ENCODE results near the gene COL2A1.

Gene COL2A1

GRCh38 chr12:47988073-47989022 is 15.9 kb downstream of the COL2A1 start:
- FAIRE-seq, result no peak

DNA sequence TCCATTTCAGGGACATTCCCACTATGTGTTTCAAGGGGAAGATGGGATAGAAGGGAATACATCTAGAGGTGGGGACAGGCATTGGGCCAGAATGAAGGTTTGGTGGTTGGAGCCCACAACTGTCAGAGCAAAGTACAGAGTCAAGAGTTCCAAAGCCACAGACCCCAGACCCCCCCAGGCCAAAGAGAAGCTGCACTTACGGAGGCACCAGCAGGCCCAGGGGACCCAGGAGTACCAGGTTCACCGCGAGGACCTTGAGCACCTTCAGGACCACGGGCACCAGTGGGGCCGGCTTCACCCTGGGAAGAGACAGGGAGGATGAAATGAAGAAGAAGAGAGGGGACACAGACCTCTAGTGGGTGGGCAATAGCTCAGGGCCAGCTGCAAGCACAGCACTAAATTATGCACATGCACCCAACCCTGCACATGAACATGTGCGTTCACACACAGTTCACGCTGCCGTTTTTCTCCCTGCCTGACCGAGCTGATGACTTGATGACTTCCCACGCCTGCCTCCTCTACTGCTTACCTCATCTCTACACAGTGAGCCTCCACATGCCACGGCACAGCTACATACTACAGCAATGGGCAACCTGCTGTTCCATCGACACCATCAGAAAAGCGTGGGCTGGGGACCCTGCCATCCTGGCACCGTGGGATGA is 16.7 kb downstream of the COL2A1 start:
- no peak for FAIRE-seq

DNA sequence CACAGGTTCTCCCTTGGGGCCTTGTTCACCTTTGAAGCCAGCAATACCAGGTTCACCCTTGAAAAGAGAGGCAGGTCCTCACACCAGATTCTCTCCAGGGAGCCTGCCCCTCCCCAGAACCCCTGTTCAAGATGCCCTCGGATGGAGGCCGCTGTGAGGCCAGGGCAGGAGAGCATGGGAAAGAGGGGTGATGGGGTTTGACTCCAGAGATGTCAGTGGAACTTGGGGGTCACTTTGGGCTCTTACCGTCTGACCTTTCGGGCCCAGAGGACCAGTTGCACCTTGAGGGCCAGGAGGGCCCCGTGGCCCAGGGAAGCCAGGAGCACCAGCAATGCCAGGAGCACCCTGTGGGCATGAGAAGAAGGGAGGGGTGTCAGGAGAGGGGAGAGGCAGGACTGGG is 17.4 kb downstream of the COL2A1 start:
- no peak for FAIRE-seq

DNA sequence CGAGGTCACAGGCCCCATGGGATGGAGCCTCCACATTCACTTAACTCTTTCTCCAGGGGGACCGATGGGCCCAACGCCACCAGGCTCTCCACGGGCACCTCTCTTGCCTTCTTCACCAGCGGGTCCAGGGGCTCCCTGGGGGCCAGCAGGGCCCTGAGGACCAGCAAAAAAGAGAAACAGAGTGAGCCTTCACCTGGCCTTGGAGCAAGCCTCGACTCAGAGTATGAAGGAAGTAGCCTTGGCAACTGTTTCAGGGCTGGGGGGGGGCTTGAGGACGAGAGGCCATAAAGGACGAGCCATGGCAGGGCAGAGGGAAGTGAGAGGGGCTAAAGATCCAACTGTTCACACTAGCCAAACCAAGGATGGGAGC is 18.0 kb downstream of the COL2A1 start:
- no peak for FAIRE-seq

GRCh38 chr12:47985596-47986290 is 18.5 kb downstream of the COL2A1 start:
- no peak for FAIRE-seq

GRCh38 chr12:47984331-47984801 is 19.9 kb downstream of the COL2A1 start:
- FAIRE-seq, result no peak

DNA sequence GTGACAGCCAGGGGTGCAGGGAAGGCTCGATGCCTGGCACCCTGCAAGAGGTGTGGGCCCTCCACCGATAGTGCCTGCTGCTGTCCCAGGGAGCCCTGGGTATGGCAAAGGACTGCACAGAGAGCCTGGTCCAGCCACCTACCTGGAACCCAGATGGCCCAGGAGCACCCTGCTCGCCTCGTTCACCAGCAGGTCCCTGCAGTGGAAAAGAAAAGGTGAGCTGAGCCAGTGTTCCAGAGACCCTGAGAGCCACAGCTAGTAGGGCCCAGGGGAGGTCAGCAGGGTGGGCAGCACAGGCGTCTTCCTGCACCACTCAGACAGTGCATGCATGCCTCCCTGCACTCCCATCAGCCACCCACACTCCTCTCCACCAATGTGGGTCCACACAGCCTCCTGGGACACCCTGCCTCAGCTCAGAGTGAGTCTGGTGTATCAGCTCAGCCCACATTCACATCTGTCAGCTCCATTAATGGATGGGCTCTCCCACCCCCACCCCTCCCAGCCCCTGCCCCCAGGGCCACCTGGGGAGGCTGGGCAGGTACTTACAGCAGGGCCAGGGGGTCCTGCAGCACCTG is 20.6 kb downstream of the COL2A1 start:
- no peak for FAIRE-seq

DNA sequence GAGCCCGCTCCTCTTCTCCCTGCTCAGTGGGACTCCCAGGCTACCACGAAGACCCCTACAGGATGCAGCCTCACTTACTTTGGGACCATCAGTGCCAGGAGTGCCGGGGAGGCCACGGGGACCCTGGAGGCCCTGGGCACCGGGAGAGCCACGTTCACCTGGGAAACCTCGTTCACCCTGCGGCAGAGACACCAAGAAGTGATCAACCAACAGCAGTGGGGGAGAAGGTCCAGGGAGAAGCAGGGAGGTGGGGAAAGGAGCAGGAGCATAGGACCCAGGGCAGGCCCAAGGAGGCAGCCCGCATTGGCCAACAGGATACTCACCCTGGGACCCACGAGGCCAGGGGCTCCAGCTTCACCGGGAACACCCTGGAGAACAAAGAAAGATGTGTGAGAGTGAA is 21.5 kb downstream of the COL2A1 start:
- no peak for FAIRE-seq

DNA sequence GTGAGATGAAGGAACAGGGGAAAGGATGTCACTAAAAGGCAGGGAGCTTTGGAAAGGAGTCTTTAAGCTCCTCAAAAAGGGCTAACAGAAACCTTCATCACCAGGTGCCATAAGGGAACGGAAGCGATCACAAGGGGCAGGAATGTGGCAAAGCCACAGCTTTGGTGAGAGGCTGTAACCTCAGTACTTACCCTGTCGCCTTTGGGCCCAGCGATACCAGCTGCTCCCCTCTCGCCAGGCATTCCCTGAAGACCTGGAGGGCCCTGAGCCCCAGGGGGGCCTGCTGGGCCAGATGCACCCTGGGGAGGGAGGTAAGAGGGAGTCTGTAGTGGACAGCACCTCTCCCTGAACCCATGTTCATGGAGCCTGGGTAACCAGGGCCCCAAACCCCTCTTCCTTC is 22.0 kb downstream of the COL2A1 start:
- no peak for FAIRE-seq

GRCh38 chr12:47981496-47982260 is 22.6 kb downstream of the COL2A1 start:
- FAIRE-seq, result no peak

DNA sequence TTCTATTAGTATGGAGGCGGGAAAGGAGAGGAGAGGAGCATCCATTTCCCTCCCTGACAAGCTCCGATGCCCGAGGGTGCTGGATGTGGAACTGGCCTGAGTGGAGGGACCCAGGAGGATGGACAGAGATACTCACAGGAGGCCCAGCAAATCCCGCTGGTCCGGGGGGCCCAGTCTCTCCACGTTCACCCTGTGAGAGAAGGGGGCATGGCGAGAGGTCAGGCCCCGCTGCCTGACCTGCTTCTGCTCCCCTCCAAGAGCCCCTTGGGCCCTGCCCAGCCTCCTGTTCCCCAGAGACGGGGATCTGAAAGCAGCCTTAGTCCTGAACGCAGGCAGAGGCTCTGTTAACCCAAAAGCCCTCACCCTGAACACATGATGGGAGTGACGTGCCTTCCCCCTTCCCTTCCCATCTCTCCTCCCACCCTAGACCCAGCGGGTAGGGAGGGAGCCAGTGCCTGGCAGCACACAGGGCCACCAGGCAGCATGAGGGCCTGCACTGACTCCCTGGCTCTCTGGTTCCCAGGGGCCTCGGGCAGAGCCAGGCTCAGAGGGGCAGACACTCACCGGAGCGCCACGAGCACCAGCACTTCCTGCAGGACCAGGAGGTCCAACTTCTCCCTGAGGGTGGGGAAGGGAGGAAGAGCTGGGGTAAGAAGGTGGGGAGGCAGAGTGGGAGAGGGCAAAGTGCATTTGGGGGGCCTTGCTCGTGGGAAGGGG is 23.3 kb downstream of the COL2A1 start:
- FAIRE-seq, result no peak

GRCh38 chr12:47980197-47980596 is 24.1 kb downstream of the COL2A1 start:
- no peak for FAIRE-seq

GRCh38 chr12:47979686-47980085 is 24.6 kb downstream of the COL2A1 start:
- FAIRE-seq, result no peak

DNA sequence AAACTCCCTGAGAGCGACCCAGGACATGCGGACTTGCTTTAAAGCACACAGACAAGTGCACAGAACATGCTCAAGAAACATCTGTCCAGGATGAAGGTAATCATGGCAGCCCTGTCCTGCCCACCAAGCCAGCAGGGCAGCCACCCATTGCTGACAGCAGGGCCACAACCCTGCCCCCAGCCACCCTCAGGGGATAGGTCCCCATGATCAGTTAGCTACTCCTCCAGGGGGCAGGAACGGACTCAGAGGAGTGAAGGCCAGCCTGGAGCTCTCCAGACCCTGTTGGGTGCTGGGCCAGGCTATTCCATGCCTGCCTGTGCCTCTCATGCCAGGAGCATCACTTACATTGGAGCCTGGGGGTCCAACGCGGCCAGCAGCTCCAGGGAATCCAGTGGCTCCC is 25.1 kb downstream of the COL2A1 start:
- no peak for FAIRE-seq

DNA sequence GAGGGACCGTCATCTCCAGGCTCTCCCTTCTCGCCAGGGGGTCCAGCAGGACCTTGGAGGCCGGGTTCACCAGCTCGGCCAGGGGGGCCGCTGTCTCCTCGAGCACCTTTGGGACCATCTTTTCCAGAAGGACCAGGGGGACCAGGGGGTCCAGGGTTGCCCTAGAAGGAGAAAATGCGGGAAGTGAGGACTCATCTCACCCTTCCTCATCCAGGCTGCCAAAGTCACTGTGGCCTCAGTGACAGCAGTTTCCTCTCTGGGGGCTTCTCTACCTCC is 25.7 kb downstream of the COL2A1 start:
- no peak for FAIRE-seq

DNA sequence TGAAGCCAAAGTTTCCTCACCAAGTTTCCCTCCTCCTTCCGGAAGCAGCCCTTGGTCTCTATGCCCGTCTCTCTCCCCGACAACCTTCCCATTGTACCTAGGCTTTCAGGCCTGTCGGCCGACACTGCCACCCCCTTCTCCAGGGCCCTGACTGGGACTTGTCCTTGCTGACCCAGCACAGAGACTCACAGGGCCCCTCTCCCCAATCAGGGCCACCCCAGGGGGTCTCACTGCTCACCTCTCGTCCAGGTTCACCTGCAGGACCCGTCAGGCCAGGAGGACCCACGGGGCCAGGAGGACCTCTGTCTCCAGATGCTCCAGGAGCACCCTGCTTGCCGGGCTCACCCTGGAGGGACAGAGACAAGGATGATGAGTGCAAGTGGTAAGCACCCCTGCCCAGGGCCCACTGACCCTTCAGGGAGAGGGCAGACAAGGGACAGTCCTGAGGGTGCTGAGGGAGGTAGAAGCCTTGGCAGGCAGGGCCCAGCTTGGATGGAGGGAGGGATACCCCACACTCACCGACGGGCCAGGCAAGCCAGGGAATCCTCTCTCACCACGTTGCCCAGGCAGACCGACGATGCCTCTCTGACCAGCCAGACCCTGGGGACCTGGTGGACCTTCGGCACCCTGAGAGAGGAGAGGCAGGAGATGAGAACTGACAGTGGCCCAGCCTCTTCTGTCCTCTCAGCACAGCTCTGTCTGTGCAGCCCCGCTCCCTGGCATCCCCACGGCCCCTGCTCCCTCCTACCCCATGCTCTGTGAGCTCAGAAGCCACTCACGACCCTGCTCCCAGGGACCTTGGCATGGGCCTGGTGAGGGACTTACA is 26.3 kb downstream of the COL2A1 start:
- FAIRE-seq, result no peak

GRCh38 chr12:47977046-47977771 is 27.1 kb downstream of the COL2A1 start:
- FAIRE-seq, result no peak

- FAIRE-seq, result no peak
Measured at GRCh38 chr12:47975816-47976215, 28.5 kb downstream of the COL2A1 start.

- FAIRE-seq, result no peak
Measured at GRCh38 chr12:47975036-47975620, 29.1 kb downstream of the COL2A1 start.

DNA sequence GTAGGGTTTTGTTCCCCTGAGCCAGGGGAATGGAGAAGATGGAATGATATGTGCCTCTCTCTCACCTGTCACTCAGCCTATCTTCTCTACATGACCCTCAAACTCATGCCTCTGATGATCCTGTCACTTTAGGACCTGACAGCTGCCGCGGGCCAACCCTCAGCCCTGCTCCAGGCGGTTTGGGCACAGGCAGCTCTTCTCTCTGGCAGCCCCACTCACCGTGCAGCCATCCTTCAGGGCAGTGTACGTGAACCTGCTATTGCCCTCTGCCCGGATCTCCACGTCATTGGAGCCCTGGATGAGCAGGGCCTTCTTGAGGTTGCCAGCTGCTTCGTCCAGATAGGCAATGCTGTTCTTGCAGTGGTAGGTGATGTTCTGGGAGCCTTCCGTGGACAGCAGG is 30.4 kb downstream of the COL2A1 start:
- no peak for FAIRE-seq

Data from islet of Langerhans (tissue), 1 donor.